Testis (tissue), 2 donors: ENCODE data around the gene GNL1.
"Not testable (repeated sequence)": the region's sequence is repeated elsewhere in the genome, so short reads cannot be mapped to it uniquely, and the experiment has no call there.

Experiments
- POLR2A ChIP-seq: fragments of 450-650 bp; IDR thresholded peaks from one replicate; pipeline ENCODE4 v1.6.1; 2017; ENCODE audit warnings: antibody characterized with exemption, mild to moderate bottlenecking, moderate library complexity
- TF ChIP-seq, protein P1 (sequence below), 3 experiments: fragments of 450-650 bp in 2 of 3; fragments of 200-600 bp in 1 of 3; sonication (generic) in 1 of 3; IDR thresholded peaks; one replicate each; pipeline ENCODE4 v1.5.1; 2016 to 2019; ENCODE audit warnings: antibody characterized with exemption in 3 of 3, mild to moderate bottlenecking in 2 of 3, moderate library complexity in 1 of 3

DNA sequence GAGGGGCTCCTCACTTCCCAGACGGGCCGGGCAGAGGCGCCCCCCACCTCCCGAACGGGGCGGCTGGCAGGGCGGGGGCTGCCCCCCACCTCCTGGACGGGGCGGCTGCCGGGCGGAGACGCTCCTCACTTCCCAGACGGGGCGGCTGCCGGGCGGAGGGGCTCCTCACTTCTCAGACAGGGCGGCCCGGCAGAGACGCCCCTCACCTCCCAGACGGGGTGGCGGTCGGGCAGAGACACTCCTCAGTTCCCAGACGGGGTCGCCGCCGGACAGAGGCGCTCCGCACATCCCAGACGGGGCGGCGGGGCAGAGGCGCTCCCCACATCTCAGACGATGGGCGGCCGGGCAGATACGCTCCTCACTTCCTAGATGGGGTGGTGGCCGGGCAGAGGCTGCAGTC is 57.6 kb downstream of the GNL1 start:
- TF ChIP-seq POLR2A, result not testable (repeated sequence)
- TF ChIP-seq, protein P1, sequence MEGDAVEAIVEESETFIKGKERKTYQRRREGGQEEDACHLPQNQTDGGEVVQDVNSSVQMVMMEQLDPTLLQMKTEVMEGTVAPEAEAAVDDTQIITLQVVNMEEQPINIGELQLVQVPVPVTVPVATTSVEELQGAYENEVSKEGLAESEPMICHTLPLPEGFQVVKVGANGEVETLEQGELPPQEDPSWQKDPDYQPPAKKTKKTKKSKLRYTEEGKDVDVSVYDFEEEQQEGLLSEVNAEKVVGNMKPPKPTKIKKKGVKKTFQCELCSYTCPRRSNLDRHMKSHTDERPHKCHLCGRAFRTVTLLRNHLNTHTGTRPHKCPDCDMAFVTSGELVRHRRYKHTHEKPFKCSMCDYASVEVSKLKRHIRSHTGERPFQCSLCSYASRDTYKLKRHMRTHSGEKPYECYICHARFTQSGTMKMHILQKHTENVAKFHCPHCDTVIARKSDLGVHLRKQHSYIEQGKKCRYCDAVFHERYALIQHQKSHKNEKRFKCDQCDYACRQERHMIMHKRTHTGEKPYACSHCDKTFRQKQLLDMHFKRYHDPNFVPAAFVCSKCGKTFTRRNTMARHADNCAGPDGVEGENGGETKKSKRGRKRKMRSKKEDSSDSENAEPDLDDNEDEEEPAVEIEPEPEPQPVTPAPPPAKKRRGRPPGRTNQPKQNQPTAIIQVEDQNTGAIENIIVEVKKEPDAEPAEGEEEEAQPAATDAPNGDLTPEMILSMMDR (IDR thresholded peaks at IDR 0.05), result not testable (repeated sequence)
